GM19240 (cell line): ENCODE measurements around the gene PYY.

ENCODE experiments used
- DNase-seq: peaks from one replicate; pipeline ENCODE4 v3.0.0; 2011; ENCODE audit warnings: low spot score; ENCODE audit not compliant: insufficient read length

PYY gene

GRCh38 chr17:43916385-43916784 is 37.4 kb downstream of the PYY start:
- no peak for DNase-seq

GRCh38 chr17:43915559-43915958 is 38.2 kb downstream of the PYY start:
- DNase-seq = no peak

DNA sequence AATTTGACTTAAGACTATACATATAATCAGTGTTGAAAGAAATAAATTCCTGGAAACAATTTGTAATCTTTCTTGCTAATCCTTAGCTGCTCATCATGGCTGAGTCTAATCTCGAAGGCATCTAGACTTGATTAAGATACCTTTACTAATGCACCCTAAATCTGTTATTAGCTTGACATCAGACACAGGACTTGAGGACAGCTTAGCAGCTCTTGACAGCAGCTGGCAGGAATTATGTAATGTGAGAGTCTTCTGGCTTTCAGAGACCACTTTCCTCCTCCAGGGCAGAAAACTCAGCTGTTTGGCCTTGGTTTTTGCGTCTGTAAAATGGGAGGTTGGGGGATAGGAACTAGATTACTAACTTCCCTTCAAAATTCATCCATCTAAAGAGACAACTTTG is 39.3 kb downstream of the PYY start:
- DNase-seq = no peak

GRCh38 chr17:43913584-43913983 is 40.2 kb downstream of the PYY start:
- DNase-seq = no peak

GRCh38 chr17:43912635-43913304 is 41.0 kb downstream of the PYY start:
- DNase-seq = no peak

- no peak for DNase-seq
Measured at GRCh38 chr17:43911904-43912303, 41.8 kb downstream of the PYY start.

DNA sequence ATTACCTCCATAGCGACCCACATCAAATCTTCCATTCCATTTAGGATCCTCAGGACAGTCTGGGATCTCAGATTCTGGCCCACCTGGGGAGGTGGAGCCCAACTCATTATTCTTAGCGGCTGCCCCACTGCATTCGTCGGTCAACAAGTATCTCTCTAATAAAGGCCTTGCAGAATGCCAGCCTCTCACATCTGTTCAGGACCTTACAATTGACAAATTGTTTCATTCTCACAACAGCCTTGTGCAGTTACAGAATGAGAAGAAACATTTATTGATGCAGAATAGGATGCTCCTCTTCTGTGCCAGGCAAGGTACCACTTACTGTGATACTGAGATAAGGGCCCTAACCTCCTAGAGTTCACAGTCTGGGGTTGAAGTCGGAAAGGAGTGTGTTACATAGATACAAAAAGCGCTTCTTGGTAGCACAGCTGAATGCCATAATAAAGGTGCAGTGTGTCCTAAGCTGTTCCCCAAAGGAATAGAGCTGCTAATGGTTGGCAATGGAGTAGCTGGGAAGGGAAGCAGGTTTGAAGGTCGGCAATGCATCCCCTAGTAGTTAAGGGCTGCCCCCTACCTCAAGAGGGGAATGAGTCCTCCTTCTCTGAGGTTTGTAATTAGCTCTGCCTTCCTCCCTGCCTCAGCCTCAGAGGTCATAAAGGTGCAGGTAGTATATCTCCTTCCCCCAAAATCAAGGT is 44.1 kb downstream of the PYY start:
- no peak for DNase-seq

DNA sequence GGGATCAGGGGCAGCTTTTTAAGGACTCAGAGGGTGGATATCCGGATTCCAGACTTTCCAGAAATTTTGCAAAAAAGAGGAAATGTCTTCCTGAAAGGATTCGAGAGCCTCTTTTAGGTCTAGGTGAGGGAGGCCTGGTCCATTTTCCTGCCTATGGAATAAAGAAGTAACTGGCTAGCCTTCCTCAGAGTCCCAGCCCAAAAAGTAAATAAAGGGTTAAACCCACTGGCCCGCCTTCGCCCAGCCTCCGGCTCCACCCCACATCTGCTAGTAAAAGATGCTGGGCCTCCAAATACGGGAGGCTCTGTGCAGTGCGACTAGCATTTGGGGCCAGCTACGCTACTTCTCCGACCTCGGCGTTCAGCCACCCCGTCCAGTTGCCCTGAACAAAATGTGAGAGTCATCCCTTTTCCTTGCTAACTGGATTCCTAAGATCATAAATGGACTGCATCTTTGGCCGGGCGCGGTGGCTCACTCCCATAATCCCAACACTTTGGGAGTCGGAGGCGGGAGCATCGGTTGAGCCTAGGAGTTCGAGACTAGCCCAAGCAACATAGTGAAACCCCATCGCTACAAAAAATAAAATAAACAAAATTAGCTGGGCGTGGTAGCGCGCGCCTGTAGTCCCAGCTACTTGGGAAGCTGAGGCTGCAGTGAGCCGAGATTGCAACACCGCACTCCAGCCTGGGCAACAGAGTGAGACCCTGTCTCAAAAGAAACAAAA is 45.6 kb downstream of the PYY start:
- no peak for DNase-seq

GRCh38 chr17:43907425-43907981 is 46.2 kb downstream of the PYY start, which contains the start of gene MPP2:
Gene MPP2, minus strand, starts transcription at chr17:43907536. Its CDS starts 3,076 bp downstream, at chr17:43904460.
- no peak for DNase-seq

DNA sequence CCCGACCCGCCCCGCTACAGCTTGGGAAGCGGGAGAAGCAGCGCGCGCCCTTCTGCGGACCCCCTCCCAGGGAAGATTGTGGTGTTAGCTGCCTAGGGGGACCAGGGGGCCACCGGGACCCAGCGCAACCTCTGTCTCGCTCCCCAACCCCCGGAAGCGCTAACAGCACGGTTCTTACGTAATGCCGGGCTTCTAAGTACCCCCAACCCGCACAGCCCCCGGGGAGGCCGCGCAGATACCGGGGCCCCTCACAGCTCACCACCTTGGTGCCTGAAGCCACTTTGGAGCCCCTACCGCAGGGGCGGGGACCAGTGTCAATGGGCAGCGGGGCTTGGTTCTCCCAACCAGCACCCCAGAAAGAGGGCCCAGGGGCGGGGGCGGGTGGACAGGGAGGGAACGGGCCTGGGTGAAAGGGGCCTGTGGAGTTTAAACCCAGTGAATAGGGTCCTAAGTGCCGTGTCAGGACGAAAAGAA is 46.8 kb downstream of the PYY start:
- no peak for DNase-seq

DNA sequence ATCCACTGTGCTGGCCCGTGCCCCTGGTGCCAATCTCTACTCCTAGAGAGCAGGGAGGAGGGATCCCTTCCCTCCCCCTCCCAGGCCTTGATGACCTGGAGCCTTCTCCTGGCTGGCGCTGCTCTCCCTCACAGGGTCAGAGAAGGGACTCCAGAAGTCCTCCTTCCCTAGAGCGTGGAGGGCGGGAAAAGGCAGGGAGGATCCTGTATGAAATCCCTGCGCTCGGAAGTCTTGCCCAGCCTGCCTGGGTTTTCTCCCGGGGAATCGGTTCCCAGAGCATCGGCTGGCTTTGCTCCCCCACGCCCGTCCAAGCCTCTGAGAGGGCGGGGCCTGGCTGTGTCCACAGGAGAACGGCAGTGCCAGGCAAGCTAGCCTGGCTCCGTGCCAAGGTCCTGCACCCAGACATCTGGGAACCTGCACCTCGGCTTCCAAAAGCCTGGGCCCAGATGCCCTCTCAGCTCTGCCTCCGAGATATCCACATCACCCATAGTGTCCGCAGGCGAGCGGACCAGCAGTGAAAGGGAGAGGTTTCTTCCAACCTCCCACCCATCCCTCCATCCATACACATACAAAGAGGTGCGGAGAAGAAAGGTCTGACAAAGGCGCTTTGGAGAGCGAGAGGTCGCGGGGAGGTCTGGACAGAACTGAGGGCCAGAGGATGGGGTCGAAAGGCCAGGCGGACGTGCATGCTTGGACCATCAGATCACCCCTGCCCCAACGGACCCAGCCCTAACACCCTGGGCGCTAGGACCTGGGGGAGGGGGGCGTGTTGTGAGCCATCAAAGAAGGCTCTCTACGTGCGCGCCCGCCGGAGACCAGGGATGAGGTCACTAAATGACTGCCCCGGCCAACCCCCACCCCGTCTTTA is 47.5 kb downstream of the PYY start:
- DNase-seq = no peak

DNA sequence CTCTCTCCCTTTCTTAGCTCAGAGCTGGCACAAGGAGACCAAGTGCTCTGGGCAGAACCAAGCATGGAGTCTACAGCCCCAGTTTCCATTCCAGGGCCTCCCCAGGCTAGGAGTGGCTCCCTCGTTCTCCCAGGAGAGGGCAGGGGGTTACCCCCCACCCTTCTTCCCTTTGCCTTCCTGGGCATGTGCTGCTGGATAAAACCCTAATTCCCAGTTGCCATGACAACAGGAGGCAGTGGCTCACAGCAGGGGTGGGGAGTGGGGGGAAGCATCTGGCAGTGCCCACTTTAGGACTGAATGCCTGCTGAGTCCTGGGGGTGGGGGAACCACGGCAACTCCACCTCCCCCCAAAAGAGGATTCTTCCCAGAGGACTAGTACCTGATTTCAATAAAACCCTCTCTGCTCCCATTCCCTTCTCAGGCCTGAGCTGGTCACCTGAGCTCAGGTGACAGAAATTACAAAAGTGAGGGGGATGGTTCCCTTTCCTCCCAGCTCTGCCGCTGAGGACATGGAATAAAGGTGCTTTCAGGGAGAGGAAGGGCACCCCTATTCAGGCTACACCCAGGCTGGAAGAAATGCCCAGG is 48.2 kb downstream of the PYY start:
- DNase-seq = no peak
